GM18498 (cell line): ENCODE data around the gene DUS2.
"Not testable (repeated sequence)": the region's sequence is repeated elsewhere in the genome, so short reads cannot be mapped to it uniquely, and the experiment has no call there.

Experiments
- ATAC-seq: cut with Tn5 transposase; IDR thresholded peaks from one replicate; pipeline ENCODE4 v1.9.1; 2021; ENCODE audit warnings: mild to moderate bottlenecking, moderate library complexity; ENCODE audit not compliant: unreplicated experiment

DUS2 gene

DNA sequence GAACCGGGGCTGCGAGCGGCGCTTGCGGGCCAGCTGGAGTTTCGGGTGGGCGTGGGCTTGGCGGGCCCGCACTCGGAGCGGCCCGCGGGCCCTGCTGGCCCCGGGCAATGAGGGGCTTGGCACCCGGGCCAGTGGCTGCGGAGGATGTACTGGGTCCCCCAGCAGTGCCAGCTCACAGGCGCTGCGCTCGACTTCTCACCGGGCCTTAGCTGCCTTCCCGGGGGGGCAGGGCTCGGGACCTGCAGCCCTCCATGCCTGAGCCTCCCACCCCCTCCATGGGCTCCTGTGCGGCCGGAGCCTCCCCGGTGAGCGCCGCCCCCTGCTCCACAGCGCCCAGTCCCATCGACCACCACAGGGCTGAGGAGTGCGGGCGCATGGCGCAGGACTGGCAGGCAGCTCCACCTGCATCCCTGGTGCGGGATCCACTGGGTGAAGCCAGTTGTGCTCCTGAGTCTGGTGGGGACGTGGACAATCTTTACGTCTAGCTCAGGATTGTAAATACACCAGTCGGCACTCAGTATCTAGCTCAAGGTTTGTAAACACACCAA is 24.8 kb upstream of the DUS2 start:
- ATAC-seq = not testable (repeated sequence)

DNA sequence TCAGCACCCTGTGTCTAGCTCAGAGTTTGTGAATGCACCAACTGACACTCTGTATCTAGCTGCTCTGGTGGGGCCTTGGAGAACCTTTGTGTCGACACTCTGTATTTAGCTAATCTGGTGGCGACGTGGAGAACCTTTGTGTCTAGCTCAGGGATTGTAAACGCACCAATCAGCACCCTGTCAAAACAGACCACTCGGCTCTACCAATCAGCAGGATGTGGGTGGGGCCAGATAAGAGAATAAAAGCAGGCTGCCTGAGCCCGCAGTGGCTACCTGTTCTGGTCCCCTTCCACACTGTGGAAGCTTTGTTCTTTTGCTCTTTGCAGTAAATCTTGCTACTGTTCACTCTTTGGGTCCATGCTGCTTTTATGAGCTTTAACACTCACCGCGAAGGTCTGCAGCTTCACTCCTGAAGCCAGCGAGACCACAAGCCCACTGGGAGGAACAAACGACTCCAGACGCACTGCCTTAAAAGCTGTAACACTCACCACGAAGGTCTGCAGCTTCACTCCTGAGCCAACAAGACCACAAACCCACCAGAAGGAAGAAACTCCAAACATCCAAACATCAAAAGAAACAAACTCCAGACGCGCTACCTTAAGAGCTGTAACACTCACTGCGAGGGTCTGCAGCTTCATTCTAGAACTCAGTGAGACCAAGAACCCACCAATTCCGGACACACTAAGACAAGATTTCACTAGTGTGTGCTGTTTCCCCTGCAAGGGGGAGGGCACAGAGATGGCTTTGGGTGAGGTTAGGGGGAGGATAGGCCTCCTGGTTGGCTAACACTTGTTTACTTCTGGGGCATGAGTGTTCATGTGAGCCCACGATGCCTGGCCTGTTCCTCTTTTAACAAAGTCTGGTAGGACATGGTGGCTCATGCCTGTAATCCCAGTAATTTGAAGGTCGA is 24.1 kb upstream of the DUS2 start, which contains the start of gene DPEP2:
TSS of gene DPEP2 (minus strand) at position 706 of the 910 bp plus-strand sequence. CDS start 6,272 bp downstream, outside the sequence.
- not testable (repeated sequence) for ATAC-seq

DNA sequence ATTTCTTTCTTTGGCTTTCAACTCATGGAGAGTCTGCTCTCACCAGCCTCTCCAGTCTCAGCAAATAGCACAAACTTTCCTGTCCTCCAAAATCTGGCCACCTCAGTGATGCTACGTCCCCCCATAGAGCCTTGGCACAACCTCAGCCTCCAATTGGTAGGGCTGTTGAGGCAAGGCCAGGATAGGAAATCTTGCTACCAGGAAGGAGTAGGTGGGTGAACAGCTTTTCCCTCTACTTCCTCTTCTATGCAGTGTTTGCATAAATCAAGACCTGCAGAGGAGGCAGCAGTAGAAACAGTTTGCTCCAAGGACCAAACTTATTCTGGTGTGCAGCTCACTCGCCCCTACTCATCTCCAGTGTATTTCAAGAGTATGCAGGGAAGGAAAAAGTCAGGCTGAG is 23.1 kb upstream of the DUS2 start:
- ATAC-seq = no peak

DNA sequence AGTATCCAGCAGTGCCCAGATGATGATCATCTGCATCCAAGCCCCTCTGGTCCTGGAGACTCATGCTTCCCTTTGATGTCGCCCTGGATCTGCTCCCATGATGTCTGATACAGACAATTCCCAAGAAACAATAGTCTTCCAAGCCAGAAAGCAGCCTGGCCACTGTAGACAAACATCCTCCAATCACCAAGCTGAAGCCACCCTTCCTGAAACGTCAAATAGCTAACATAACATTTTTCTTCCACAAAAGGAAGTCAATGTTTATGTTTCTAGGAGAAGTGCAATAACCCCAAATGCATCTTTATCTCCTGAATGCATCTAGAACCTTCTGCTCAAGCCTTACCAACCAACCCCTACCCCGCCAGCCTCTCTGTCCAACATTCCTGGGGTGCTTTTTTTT is 22.6 kb upstream of the DUS2 start:
- no peak for ATAC-seq

DNA sequence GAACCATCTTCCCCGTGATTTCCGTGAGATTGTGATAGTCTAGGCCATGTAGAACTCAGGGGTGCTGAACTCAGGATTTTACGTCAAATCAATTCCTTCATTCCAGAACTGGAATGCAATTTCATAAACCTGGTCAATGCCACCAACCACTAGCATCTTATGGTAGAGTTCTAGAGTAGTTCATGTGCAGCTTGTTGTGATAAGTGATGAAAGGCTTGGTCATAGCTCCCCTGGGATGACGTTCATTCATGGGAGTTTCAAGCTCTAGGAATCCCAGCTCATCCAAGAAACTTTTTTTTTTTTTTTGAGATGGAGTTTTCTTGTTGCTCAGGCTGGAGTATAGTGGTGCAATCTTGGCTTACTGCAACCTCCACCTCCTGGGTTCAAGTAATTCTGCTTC is 20.1 kb upstream of the DUS2 start:
- ATAC-seq = no peak

DNA sequence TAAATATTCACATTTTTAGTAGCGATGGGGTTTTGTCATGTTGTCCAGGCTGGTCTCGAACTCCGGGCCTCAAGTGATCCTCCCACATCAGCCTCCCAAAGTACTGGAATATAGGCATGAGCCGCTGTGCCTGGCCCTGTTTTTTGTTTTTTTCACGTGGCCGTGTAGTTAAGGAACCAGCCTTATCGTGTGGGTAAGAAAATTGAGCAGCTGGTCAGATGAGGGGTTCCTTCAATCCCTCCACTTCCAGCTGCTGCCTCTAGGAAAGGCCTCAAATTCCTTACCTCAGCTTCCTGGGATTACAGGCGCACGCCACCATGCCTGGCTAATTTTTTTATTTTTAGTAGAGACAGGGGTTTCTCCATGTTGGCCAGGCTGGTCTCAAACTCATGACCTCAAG is 17.9 kb upstream of the DUS2 start:
- ATAC-seq = no peak

DNA sequence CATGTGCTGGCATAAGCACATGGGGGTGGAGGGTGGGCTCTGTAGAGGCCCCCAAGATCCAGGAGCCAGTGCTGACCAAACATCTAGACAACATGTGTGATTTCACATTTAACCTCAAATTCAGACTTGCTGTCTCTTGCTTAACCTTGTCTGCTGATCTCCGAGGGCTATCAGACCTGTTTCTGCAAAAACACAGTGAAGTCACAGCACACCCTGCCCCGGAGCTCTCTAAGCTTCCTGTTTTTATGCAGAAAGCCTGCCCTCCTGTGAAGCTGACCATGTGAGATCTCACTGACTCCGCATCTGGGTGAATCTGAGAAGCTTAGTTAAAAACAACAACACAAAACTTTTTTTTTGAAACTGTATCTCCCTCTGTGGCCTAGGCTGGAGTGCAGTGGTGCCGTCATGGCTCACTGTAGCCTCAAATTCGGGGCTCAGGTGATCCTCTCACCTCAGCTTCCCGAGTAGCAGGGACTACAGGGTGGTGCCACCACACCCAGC is 17.2 kb upstream of the DUS2 start:
- ATAC-seq = no peak

DNA sequence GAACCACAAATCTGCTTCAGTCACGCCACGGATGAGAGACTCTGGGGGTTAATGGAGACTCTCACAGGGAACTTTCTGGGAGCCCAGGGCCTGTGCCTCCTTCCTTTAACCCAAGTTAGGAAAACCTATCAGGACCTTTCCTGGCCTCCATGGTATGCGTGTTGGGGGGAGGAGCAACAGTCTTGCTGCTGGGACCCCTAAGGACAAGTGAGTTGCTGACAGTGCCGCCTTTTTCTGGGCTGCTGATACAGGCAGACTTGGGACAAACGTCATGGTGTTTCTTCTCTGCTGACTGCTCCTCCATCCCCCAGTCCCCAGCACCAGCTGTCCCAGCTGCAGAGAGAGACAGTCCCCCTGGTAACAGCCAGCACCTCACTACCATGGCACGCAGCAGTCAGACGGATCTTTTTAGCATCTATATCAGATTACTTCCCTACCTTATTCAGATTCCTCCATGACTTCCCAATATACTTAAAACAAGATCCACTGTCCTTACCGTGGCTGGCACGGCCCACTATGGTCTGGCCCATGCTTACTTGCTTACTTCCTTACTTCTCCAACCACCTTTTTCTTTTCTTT is 13.8 kb upstream of the DUS2 start:
- no peak for ATAC-seq

DNA sequence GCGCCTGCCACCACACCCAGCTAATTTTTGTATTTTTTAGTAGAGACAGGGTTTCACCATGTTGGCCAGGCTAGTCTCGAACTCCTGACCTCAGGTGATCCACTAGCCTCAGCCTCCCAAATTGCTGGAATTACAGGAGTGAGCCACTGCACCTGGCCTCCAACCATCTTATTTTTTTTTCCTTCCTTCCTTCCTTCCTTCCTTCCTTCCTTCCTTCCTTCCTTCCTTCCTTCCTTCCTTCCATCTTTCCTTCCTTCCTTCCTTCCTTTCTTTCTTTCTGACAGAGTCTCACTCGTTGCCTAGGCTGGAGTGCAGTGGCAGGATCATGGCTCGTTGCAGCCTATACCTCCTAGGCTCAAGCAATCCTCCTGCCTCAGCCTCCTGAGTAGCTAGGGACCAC is 13.2 kb upstream of the DUS2 start:
- not testable (repeated sequence) for ATAC-seq

DNA sequence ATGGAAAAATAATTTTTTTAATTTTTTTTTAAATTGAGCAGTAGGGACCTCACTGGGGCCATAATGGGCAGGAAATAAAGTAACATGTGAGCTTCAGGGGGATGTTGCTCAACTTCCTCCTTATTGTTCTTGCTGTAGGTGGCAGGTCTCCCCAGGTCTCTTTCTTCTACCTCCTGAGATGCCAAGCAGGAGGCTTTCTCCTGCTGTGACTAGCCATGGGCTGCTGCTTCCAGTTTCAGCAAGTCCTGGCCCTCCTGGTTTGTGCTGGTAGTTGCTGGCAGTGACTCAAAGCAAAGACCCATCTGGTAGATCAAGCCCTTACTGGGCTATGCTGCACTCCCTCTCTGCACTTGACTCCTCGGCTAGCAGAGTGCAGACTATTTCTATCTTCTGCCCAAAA is 9.6 kb upstream of the DUS2 start:
- no peak for ATAC-seq

DNA sequence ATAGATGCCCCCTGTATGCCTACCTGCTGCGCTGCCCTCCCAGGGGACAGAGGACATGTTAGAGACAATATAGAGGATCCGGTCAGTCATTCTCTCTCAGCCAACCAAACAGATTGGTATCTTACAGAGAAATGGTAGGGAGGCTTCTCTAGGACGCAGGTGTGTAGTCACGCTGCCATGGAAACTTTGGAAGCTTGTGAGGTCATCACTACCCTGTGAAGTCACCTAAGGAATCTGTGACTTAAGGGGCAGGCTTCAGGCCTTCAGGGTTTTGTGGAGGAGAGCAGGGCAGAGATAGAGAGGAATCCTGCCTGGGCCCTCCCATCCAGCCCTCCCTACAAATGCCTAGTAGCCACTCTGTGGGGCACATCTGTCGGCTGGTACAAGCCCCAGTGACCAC is 7.4 kb upstream of the DUS2 start, which contains the start of gene DPEP2NB:
TSS of gene DPEP2NB (minus strand) at position 231 of the 400 bp plus-strand sequence. CDS start at position 90, 141 bp downstream.
- no peak for ATAC-seq

DNA sequence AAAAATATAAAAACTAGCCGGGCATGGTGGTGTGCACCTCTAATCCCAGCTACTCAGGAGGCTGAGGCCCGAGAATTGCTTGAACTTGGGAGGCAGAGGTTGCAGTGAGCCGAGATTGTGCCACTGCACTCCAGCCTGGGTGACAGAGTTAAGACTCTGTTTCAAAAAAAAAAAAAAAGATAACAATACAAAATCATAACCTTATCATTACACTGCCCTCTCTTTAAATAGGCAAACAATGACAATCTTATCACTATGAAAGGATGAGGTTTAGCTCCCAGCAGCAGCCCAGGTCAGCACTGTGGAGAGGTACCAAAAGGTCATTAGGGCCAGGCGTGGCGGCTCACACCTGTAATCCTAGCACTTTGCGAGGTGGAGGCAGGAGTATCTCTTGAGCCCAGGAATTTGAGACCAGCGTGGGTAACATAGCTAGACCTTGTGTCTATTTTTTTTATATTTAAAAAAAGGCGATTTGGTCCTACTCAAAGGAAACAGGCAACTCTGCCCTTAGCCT is 3.9 kb upstream of the DUS2 start:
- no peak for ATAC-seq

DNA sequence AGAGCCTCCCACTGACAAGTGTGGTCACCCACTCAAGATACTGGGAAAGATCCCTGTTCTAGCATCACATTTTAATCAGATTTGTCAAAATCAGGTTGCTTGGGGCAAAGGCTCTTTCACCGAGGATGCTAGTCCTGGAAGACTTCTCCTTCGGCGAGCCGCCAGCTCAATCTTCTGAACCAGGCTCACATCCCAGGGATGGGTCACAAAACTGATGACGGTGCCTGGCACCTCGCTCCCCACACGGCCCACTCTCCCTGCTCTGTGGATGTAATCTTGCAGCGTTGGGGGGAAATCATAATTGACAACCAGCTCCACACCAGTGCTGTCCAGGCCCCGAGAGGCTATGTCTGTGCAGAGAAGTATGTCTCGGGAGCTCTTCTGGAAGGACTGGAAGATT is 1.6 kb upstream of the DUS2 start:
- no peak for ATAC-seq

DNA sequence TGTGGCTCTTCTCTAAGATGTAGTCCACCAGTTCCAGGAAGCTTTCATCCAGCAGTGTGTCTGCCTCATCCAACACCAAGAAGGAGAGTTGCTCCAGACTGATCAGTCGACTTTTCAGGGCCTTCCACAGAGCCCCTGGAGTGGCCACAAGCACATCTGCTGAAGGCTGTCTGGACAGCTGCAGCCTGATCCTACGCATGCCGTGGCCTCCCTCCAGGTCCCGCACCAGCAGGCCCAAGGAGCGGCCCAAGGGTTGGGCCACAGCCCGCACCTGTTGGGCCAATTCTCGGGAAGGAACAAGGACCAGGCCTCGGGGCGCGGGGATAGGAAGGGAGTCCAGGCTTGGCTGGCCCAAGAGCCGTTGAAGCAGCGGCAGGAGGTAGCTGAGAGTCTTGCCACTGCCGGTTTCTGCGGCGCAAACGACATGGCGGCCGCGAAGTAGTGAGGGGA is 781 bp upstream of the DUS2 start:
- ATAC-seq = no peak

DNA sequence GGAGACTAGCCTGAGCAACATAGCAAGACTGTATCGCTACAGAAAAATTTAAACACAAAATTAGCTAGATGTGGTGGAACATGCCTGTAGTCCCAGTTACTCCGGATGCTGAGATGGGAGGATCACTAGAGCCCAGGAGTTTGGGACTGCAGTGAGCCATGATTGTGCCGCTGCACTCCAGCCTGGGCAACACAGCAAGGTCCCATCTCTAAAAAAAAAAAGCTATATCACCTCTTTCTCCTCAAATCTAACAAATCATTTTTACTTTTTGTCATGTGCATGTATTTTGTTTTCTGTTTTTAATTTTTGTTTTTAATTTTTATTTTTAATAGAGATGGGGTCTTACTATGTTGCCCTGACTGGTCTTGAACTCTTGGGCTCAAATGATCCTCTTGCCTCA is 5.9 kb downstream of the DUS2 start:
- ATAC-seq = no peak

DNA sequence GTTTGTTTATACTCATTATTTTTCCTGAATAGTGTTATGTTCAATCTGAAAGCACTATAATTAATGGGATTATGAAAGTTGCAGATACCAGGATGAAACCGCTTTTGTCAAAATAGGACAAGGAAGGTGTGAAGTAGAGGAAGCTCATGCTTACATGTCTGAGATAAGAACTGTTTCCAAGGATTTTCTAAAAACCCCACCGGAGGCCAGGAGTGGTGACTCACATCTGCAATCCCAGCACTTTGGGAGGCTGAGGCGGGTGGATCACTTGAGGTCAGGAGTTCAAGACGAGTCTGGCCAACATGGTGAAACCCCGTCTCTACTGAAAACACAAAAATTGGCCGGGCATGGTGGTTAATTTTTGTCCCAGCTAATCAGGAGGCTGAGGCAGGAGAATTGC is 7.0 kb downstream of the DUS2 start:
- not testable (repeated sequence) for ATAC-seq

DNA sequence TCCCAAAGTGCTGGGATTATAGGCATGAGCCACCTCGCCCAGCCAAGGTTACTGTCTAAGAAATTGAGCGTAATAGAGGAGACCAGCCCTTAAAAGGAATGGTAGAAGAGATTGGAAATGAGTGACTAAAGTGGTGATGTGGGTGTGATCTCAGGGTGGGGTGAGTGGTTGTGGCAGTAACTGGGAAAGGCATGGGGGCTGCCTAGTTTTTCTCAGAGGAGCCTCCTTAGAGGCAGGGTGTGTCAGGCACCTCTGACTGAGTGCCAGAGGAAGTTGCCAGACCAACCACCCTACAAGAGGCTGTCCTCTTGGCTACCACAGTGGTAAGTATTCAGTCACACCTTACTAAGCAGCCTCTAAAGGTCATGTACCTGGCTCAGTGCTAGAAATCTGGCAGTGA is 8.9 kb downstream of the DUS2 start:
- no peak for ATAC-seq

DNA sequence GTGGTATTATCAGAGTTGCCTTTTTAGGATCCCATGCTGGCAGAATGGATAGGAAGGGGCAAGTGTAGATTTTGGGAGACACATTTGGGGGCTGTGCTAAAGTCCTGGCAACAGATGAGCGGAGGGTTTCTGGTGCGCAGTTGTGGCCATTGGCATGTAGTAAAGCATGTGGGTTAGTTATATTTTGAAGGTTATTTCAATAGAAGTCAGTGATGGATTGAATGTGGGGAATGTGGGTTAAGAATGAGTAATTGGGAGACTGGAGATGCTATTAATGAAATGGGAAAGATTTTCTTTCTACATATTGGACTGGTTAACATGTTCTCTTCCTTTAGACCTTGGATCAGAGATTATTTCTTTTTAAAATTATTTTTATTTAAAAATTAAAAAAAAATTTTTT is 10.0 kb downstream of the DUS2 start:
- no peak for ATAC-seq

DNA sequence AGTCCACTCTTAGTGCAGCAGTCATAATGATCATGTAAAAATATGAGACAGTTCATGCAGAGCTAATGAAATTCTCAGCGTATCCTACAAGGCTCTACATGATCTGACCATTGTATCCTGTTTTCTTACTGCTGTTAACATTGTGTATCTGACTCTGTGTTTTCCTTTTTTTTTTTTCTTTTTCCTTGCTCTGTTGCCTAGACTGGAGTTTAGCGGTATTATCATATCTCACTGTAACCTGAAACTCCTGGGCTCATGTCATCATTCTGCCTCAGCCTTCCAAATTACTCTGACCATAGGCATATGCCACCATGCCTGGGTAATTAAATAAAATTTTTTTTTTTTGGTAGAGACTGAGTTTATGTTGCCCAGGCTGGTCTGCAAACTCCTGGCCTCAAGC is 12.1 kb downstream of the DUS2 start:
- no peak for ATAC-seq

DNA sequence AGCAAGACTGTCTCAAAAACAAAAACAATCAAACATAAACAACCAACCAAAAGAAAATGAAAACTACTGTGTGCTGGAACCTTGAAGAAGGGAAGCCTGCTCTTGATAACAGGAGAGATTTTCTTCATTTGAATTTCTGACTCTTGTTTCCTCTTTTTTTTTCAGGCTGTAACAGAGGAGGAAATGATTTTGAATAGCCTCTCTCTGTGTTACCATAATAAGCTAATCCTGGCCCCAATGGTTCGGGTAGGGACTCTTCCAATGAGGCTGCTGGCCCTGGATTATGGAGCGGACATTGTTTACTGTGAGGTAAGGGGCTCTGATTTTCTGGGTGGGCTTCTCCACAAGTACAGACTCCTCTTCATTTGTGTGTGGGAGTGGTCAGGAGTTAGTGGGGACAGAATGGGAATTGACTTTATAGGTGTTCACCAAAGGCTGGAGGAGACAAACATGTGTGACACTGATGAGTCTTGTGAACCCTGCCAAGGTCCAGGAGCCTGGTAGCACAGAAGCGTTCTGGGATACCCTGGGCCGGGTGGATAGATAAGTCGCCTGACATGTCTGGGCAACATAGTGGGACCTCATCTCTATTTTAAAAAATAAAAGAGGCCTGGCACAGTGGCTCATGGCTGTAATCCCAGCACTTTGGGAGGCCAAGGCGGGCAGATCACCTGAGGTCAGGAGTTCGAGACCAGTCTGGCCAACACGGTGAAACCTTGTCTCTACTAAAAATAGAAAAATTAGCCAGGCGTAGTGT is 14.9 kb downstream of the DUS2 start:
- no peak for ATAC-seq
